Superior temporal gyrus (tissue), 1 donor: ENCODE data around the gene HSPA1L.

ENCODE experiments used
- DNase-seq: peaks from one replicate; pipeline ENCODE4 v3.0.0-alpha.2; 2016; ENCODE audit errors: extremely low spot score

The HSPA1L gene

DNA sequence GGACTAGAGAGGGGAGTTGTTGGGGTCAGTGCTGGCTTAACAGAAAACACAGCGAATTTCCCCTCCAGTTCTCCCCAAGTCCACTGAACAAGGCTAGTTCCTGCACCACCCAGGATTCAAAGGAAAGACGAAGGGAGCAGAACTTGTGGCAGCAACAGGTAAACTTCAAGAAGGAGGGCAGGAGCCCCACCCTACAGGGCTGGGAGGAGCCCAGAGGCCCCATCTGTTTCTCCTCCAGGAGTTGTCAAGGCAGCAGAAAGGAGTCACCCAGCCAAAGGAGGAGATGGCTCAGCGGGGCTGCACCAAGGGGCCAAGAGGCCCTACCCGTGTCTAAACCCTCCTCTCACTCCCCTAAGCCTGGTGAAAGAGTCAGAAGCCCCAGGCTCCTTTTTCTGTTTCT, 50.9 kb downstream of the HSPA1L start:
- no peak for DNase-seq

DNA sequence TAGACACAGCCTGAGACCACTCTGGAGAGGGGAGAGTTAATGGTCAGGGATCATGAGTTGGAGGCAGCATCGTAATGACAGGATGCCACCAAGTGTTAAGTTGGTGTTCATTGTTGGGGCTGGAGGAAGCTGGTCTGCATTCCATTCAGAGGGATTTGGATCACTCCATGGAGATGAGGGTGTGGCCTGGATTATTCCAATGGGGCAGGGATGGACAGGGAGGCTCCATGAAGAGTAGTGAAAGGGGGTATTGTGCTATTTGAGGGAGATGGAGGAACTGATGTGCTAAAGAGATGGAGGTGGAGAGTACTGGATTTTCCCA, 51.5 kb downstream of the HSPA1L start:
- no peak for DNase-seq

DNA sequence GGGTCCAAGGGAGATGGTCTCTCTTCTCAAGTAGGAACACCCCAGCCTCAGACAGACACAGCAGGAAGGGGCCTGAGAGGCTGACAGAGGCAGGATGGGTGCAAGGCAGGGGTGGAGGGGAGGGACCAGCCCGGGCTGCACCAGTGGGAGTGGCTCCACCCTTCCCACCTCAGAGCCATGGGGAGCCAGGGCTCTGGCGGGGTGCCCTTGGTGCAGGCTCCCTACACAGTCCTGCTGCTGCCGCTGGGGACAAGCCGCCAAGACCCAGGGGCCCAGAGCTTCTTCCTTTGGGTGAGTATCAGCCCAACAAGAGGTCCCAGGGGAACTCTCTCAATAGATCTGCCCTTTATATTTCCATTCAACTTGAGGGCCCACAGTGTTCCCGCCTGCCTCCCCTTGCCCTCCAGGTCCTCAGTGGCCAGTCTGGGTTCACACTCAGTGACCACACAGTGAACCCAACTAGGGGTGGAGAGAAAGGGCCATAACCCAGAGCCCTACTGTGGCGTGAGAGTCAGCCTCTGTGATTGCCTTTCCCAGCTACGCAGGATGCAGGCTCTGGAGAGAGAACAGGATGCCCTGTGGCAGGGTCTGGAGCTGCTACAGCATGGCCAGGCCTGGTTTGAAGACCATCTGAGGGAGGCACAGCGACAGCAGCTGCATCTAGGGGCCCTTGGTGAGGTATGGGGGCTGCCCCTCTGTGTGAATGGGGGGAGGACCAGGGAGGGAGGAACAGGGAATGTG, 52.0 kb downstream of the HSPA1L start:
- no peak for DNase-seq

DNA sequence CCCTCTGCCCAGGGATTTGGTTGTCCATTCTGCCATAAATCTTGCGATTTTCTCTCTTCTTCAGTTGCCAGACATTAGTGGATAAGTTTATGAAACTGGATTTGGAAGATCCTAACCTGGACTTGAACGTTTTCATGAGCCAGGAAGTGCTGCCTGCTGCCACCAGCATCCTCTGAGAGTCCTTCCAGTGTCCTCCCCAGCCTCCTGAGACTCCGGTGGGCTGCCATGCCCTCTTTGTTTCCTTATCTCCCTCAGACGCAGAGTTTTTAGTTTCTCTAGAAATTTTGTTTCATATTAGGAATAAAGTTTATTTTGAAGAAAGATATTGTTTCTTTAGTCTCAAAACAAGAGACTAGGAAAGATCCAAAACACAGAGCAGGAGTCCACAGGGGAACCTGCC, 52.7 kb downstream of the HSPA1L start, which contains the start of gene SAPCD1:
TSS of gene SAPCD1 (plus strand) at position 301 of the 400 bp plus-strand sequence. CDS start 399 bp downstream, outside the sequence.
- DNase-seq: no peak

- DNase-seq: no peak
Observed at GRCh38 chr6:31761343-31761742, 53.7 kb downstream of the HSPA1L start.

GRCh38 chr6:31760790-31761189, 54.3 kb downstream of the HSPA1L start:
- no peak for DNase-seq
